ENCODE data around the gene RAB20.

- no peak for TF ChIP-seq CTCF (optimal IDR thresholded peaks at IDR 0.05 in 1 of 3, IDR thresholded peaks at IDR 0.05 in 1 of 3, conservative IDR thresholded peaks at IDR 0.05 in 1 of 3; ENCODE audit: extremely low read depth in 1 of 3, insufficient read depth in 2 of 3, low read length in 3 of 3)
- no peak for TF ChIP-seq EZH2 (IDR thresholded peaks at IDR 0.05; ENCODE audit: low read length)
Observed at GRCh38 chr13:110610955-110611595, 49.6 kb upstream of the RAB20 start.

Data from keratinocyte (primary cell).